ENCODE measurements around the gene RERG.
A peak's percentile ranks its signal among the peaks of the same experiment; 100 is the strongest.

RERG gene

DNA sequence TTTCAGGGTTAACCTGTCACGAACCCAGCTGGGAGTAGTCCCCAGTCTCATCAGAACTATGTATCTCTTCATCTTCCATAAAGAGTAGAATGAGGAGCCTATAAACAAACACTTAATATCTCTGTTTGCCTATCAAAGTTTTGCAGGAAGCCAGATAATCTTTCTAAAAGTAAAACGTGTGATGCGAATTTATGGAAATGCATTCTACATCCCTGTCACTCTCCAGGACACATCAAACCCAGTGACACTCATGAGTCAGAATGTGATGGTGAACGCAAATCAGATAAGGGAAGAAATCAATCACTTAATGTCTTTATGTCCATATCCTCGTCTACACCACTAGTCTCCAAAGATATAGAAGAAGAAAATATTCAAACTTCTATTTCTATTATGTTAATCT lies 37.4 kb downstream of the RERG start:
- no peak for DNase-seq

- no peak for DNase-seq
Observed at GRCh38 chr12:15181017-15181683, 40.1 kb downstream of the RERG start.

- DNase-seq, result no peak
Observed at GRCh38 chr12:15180325-15180724, 40.9 kb downstream of the RERG start.

GRCh38 chr12:15179672-15180071 lies 41.5 kb downstream of the RERG start:
- DNase-seq, result no peak

DNA sequence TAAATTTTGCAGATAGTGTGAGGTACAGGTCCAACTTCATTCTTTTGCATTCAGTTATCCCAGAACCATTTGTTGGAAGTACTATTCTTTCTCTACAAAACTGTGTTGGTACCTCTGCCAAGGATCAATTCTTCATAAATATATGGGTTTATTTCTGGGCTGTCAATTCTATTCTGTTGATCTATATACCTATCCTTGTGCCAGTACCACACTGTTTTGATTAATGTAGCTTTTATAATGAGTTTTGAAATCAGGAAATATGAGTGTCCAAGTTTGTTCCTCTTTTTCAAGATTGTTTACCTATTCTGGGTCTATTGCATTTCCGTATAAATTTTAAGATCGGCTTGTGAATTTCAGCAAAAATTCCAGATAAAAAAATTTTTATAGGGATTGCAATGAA lies 48.1 kb downstream of the RERG start:
- no peak for DNase-seq

DNA sequence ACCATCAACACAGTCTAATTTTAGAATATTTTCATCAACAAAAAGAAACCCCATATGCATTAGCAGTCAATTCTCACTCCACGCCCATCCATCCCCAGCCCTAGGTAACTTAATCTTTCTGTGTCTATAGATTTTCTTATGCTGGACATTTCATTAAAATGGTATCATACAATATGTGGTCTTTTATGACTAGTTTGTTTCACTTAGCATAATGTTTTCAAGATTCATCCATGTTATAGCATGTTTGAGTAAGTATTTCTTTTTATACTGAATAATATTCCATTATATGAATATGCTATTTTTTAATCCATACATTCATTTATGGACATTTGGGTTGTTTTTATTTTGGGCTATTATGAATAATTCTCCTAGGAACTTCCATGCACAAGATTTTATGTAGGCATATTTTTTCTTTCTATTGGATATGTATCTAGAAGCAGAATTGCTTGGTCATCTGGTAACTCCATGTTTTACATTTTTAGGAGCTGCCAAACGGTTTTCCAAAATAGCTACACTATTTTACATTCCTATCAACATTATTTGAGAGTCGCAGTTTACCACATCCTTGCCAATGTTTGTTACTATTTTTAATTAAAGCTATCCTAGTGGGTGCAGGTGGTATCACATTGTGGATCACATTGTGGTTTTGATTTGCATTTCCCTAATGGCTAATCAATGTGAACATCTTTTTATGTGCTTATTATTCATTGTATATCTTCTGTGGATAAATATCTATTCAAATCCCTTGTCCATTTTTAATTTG lies 49.0 kb downstream of the RERG start:
- no peak for DNase-seq

- DNase-seq, result no peak
Observed at GRCh38 chr12:15171012-15171655, 50.1 kb downstream of the RERG start.

GRCh38 chr12:15168026-15168678 lies 53.1 kb downstream of the RERG start:
- no peak for DNase-seq

GRCh38 chr12:15165012-15165659 lies 56.1 kb downstream of the RERG start:
- DNase-seq, result no peak

- DNase-seq, result no peak
Observed at GRCh38 chr12:15163030-15163976, 57.9 kb downstream of the RERG start.

GRCh38 chr12:15158083-15158482 lies 63.1 kb downstream of the RERG start:
- no peak for DNase-seq

DNA sequence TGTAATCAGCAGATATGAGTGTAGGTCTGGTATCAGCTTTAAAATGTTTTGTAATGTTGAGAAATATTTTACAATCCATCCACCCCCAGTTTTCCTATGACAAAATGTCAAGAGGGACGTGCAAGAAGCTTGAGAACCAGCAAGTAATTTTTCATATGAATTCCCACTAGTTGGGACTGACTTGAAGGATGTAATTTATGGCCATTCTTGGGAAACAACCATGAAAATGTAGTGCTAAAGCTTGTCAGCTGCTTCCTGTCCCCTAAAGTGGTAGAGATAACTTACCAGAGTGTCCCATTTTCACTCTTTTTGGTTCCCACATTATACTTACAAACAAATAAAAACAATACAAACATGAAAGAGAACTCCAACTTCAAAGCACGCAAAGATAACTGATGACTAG lies 63.9 kb downstream of the RERG start:
- no peak for DNase-seq

- no peak for DNase-seq
Observed at GRCh38 chr12:15155271-15155670, 65.9 kb downstream of the RERG start.

DNA sequence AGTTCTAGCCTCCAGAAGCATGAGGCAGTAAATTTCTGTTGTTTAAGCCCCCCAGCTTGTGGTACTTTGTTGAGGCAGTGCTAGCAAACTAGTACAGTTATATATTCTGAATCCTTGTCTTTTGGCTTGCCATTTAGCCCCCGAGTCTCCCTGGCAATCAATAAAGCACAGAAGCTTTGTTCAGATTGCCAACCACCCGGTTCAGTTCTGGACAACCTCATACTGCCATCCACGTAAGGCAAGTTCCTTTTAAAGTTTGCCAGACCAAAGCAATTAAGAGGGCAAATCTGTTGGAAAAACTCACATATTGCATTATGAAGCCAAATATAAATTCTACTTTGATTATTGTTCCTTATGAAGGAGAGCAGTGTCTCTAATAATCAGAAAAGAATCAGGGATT lies 67.1 kb downstream of the RERG start:
- DNase-seq, result no peak

GRCh38 chr12:15152868-15153267 lies 68.3 kb downstream of the RERG start:
- no peak for DNase-seq

- DNase-seq, result no peak
Observed at GRCh38 chr12:15152456-15152855, 68.8 kb downstream of the RERG start.

DNA sequence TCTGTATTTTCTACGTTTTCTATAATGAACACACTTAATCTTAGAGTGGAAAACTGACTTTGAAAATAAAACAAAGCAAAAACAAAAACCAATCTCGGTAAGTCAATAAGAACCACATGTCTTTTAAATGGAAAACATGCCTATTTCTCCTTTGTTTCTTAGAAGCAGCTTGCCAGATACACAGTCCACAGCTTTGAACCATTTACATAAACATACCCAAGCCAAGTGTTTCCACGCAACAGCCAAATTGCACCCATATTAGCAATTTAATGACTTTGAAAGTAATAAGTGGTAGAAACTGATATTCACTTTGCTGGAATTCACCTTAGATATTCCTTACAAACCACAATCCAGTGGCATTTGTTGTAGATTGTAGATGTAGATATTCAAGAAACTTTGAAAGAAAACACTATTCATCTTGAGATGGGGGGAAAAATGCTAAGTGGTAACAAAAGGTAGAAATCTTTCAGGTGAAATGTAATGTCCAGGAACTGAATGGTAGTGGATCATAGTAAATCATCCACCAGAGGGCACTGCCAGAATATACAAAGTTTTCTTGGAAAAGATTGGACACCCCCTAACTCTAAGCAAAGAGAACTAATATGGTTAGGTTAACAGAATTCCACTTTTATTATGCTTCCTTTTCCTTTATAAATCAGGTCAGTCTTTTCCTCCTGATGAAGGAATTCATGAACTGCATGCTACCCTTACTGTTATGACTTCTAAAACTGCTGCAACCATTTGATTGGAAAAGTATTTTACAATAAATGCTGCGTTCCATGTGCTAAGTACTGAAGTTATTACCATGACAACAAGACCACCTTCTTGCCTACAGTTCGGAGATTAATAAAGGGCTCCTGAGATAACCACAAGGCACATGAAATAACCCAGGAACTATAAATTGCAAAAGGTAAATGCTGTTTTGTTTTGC lies 69.8 kb downstream of the RERG start:
- peak; percentile 2 for DNase-seq

- no peak for DNase-seq
Observed at GRCh38 chr12:15146585-15146984, 74.6 kb downstream of the RERG start.

GRCh38 chr12:15143467-15143866 lies 77.8 kb downstream of the RERG start:
- no peak for DNase-seq

DNA sequence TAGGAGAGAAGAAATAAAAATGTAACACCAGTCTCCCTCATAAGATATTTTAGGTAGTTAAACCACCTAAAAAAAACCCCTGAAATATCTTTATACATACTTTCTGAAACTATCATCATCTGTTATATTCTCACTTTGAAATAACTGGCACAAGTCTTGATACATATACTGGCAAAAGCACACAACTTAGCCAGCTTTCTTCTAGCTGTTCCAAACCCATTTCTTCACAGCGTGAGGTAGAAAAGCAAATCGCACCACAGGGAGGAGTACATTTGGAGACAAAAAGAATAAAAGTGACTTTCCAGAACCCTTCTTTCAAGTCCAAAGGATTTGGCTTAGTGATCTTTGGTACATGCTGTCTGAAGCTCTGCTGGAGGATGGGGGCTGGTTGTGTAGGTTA lies 78.5 kb downstream of the RERG start:
- no peak for DNase-seq

- DNase-seq, result no peak
Observed at GRCh38 chr12:15131431-15131830, 89.8 kb downstream of the RERG start.
